Measurements from ENCODE around the gene ST3GAL3.

ST3GAL3 gene

DNA sequence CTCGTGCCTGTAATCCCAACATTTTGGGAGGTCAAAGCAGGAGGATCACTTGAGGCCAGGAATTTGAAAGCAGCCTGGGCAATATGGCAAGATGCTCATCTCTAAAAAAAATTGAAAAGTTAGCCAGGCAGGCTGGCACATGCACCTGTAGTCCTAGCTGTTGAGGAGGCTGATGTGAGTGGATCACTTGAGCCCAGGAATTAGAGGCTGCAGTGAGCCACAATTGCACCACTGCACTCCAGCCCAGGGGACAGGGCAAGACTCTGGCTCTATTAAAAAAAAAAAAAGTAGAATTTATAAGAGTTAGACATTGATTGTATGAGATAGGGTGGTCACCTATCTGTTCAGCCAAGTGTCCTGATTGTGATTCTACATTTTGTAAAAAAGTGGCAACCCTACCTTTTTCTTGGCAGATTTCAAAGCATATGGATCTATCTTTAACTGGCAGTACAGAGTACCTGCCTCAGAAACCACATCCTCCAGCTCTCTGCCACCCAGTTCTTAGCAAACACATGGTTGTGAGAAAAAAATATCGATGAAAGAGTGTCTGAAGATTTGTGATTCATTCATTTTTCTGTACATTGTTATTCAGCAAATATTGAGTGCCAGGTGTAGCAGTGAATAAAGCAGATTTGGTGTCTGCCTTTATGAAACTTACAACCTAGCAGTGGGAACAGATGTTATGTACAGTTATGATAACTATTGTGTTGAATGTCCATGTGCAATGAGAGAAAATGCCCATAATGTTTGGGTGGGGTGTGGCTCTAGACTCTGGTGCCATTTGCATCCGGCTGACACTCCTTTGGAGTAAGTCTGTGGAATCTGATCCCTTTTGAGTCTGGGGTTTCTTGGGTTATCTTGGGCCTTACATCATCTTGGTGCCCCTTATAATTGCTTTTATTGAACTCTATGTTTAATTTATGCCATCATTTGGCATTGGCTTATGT is 82.5 kb downstream of the ST3GAL3 start:
- no peak for DNase-seq

DNA sequence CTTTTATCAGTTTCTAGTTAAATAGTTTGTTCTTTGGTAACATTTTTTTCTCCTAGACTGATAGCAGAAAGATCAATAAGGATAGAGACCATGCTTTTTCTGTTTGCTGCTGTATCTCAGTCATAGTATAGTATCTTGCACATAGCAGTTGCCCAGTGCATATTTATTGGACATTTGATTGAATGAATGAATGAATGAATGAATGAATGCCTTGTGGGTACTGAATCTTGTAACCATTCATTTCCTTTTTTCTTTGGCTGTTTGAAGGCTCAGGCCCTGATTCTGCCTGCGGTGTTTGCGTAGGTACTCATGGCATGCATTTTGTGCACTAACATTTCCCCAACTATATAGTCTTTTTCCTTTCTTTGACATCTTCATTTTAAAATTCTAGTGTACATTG is 83.9 kb downstream of the ST3GAL3 start:
- no peak for DNase-seq

DNA sequence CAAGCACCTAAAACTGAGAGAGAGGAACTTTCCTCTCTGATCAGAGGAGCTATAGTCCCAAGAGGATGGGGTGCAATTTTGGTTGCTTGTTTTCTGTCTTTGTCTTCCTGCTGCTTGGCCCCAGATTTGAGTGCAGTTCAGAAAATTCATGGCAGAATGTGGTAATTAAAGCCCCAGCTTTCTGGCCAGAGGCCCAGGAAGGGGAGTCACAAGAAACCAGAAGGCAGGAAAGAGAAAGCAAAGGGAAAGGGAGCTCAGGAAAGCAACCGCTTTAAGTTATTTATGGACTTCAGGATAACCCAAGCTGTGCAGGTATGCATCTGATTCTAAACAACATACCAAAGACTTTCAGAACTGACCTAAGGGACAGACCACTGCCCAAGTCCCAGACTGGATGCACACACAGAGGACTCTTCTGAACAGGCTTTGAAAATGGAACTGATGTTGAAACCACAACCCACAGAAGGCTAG is 88.8 kb downstream of the ST3GAL3 start:
- peak; percentile 17 for DNase-seq

DNA sequence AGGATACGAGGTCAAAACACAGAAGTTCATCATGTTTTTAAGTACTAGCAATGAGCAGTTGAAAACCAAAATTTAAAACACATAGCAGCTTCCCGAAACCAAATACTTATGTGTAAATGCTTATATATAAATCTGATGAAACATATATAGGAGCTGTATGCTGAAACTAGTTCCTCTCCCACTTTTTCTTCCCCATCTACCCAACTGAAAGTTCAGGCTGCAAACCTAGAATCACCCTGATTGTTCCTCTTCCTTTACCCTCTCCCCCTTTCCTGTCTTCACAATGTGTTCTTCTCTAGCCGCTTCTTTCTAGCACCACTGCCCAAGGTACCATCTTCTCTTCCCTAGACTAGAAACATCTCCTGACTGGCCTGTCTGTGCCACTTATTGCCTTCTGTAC is 90.6 kb downstream of the ST3GAL3 start:
- DNase-seq, result no peak

DNA sequence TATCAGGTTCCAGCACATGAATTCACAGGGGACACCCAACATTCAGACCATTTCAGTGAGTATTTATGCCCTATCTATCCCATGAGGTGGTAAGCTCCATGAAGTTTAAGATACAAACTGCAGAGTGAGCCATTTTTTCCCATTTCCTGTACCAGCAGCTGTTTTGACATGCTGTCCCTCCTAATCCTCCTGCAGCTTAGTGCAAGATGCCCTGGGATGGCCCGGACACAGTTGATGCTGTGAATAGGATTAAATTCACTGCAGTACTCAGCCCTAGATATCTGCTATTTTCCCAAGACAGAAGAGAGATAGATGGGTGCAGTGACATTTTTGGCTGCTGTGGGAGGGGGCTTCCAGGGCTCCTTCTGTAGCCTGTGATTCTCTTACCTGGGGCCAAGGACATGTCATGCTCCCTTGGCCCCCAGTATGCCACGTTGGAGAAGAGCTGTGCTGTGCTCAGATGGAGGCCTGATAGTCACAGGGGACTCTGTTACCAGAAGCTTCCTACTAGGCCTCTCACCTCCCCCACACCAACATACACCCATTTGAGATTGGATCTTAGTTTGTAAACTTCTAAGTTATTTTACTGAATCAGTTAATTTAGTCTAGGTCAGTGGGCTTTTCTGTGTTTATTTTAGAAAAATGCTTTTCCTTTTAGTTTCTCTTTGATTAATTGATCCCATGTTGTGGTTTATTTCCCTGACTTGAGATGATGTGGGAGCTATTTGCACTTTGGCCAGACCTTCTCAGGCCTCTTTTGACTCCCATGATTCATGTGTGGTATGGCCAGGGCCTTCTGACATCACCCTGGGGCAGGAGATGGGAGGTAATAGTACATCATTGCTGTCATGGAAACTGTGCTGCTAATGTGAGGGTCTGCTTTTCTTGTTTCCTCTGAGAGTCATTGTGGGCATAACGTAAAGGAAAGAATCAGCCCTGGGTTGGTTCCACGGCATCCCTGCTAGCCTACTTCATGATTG is 92.6 kb downstream of the ST3GAL3 start:
- no peak for DNase-seq

DNA sequence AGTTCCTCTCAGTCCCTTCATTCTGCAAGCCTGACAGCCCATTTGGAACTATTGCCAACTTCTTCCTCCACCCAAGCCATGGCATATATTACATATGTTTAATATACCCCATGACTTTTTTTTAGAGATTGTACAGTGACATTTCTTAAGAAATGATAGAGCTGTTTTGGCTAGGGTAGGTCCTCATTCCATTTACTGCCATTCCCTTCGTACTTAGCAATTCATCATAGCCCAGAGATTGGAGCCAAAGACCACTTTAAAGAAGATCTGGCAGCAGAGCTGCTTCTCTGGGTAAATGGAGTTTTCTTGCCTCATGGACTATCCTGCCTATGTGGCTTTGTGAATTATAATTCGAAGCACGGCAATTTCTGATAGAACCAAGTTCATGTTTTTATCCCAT is 93.4 kb downstream of the ST3GAL3 start:
- no peak for DNase-seq

DNA sequence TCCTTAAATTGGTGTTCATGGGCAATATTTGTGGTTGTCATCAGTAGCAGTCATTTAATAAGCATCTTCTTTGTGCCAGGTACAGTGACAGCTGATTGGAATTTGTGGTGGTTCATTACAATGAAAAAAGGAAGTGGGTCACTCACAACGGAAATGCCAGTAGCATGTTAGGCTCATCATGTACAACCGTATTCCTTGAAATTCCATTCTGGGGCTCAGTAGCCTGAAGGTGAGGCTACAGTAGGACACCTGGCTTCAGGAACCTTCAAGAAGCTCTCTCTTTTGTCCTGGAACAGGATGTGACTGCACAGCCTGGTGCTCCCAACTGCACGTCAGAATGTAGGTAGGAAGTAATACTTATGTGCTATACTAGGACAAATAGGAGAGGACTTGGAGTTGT is 93.9 kb downstream of the ST3GAL3 start:
- no peak for DNase-seq

DNA sequence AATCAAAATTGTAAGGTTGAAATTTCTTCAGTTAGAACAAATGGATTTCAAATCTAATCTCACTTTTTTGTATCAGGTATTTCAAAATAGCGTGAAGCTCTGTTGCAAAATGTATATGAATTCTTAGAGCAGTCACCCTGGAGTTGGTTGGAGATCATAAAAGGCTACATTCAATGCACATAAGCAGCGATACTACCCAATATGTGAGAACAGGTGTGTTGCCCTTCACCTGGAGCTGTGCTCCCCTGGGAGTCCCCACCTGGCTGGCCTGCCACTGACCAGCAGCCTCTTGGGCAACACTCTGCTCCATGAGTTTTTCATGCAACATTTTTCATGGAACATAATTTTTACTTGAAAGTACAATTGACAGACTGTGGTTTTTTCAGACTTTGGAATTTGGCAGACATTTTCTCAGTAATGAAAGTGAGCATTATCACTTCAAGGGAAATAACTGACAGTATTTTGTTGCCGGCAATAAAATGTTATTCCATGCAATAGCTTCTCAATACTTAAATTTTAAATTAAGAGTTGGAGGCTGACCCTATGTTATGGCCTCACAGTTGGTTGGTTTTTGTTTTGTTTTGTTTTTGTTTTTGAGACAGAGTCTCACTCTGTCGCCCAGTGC is 95.1 kb downstream of the ST3GAL3 start:
- no peak for DNase-seq

DNA sequence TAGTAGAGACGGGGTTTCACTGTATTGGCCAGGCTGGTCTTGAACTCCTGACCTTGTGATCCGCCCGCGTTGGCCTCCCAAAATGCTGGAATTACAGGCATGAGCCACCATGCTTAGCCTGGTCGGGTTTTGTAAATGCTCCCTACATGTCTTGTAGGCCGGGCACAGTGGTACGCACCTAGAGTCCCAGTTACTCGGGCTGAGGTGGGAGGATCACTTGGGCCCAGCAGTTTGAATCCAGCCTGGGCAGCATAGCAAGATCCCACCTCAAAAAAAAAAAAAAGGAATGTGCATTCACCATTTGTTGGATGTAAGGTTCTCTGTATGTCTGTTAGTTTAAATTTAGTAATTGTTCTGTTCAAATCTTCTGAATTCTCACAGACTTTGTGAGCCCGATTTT is 95.8 kb downstream of the ST3GAL3 start:
- no peak for DNase-seq

DNA sequence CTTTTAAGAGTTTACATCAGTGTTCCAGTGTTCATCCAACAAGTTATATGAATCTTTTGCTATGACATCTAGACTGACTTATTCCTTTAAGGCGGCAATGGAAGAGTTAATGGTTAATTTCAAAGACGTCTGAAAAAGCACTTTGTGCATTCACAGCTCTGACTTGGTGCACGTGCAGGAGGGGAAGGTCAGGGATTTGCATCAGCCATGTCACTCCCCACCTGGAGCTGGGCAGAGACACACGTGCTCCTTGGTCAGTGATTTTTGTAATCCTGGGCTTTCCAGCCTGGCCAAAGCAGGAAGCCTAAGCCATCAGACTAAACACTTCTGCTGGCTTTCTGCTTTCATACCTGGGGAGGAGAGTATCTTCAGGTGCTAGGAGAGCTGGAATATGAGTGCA is 96.3 kb downstream of the ST3GAL3 start:
- no peak for DNase-seq

DNA sequence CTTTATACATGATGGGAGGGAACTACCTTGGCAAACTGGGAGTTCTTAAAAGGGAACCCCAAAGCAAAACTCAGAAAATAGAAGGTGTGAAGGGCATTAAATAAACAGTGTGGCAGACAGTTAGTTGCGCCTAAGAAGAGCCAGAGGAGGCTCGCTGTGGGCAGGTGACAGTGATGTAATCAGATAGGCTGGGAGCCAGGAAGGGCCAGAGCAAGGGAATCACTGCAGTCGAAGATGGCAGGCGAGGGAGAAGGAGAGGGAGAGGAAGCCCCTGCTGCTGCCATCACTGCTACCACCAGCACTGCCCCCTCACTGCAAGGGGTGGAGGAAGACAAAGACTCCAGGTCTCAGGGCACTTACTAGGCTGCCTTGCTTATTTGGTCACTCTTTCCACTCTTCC is 97.2 kb downstream of the ST3GAL3 start:
- no peak for DNase-seq

DNA sequence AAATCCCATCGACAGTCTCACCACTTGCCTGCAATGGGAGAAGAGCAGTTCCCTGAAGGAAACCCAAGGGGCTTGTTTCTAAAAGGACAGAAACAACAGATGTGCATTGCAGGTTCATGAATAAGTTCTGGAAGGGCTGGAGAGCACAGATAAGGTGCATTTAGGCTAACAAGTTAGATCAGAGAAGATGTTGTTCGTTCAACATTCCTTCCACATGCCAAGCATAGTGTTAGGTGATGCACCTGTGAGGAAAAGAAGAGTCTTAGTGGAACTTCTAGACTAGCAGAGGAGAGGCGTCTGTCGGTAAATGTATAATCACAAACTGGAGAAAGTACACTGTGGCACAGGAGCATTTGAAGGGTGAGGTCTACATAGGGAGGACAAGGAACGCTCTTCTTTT is 98.0 kb downstream of the ST3GAL3 start:
- DNase-seq, result no peak

DNA sequence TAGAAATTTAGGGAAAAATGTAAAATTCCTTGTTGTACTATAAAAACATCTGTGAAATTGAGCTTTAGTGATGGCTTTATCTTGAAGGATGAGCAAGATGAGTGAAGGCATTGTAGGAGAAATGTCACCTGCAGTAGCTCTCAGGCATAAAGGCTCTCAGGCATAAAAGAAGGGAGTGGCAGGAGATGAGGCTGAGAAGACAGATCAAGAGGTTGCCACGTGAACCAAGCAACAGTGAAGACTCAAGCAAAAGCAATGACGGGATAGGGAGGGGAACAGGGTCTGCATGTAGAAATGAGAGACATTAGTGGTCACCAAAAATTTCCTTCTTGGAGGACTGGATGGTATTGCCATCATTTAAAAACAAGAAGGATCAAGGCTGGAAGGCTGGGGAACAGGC is 98.8 kb downstream of the ST3GAL3 start:
- no peak for DNase-seq

DNA sequence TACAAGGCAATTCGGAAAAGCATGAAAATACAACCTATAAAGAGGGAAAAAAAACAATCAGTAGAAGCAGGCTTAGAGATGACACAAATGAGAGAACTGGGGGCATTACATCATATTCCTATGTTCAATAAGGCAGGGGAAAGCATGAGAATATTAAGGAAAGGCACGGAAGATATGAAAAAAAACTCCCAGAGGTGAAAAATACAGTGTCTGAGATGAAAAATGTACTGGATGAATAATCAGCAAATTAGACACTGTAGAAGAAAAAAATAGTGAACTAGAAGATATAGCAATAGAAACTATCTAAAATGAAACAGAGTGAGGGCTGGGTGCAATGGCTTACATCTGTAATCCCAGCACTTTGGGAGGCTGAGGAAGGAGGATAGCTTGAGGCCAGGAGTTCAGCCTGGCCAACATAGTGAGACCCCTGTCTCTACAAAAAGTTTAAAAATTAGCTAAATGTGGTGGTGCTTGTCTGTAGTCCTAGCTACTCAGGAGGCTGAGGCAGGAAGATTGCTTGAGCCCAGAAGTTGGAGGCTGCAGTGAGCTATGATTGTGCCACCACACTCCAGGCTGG is 101.8 kb downstream of the ST3GAL3 start:
- DNase-seq, result no peak

DNA sequence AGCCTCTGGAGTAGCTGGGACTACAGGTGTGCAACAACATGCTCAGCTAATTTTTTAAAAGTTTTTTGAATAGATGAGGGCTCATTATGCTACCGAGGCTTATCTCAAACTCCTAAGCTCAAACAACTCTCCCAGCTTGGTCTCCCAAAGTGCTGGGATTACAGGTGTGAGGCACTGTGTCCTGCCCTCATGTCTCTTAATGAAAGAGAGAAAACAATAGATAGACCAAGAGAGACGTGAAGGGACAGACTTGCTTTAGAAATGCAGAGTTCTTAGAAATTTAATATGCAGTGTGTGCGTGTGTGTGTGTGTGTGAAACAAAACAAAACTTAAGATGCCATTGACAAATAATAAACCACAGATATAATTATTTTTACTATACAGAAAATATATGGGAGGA is 105.2 kb downstream of the ST3GAL3 start:
- no peak for DNase-seq

DNA sequence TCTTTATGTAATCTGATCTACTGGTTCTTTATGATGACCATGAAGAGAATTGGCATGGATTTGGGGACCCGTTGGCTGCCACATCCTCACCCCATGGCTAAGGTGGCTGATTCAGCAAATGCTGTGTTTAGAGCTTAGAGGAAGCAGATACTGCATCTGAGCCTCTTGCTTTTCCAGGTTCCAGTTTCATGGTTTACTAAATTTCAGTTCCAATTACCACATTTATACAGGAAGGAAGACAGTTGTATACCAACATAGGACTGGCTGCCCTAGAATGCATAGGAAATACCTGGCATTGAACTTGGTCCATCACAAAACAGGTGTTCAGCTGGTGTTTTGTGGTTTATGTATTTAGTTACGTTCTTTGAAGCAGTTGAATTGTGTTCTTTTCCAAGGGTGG is 107.1 kb downstream of the ST3GAL3 start:
- DNase-seq, result no peak

DNA sequence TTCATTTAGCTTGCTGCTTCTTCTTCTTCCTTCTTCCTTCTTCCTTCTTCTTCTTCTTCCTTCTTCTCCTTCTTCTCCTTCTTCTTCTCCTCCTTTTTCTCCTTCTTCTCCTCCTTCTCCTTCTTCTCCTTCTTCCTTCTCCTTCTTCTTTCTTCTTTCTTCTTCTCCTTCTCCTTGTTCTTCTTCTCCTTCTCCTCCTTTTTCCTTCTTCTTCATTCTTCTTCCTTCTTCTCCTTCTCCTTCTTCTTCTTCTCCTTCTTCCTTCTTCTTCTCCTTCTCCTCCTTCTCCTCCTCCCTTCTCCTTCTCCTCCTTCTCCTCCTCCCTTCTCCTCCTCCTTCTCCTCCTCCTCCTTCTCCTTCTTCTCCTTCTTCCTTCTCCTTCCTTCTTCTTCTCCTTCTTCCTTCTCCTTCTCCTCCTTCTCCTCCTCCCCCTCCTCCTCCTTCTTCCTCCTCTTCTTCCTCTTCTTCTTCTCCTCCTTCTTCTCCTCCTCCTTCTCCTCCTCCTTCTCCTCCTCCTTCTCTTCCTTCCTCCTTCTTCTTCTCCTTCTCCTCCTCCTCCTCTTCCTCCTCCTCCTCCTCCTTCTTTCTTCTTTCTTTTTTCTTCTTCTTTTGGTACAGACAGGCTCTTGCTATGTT is 110.1 kb downstream of the ST3GAL3 start:
- no peak for DNase-seq

DNA sequence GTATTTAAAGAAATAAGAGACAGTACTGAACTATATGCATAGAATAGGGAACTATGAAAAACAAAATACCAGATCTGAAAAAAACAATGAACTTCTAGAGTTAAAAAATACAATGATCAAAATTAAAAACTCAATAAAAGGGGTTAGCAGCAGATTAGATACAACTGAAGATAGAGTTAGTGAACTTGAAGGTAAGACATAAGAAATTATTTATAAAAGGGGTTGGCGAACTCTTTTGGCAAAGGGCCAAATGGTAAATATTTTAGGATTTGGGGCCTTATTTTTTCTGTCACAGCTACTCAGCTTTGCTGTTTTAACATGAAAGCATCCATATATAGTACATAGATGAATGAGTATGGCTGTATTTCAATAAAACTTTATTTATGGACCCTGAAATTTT is 111.4 kb downstream of the ST3GAL3 start:
- DNase-seq, result no peak

DNA sequence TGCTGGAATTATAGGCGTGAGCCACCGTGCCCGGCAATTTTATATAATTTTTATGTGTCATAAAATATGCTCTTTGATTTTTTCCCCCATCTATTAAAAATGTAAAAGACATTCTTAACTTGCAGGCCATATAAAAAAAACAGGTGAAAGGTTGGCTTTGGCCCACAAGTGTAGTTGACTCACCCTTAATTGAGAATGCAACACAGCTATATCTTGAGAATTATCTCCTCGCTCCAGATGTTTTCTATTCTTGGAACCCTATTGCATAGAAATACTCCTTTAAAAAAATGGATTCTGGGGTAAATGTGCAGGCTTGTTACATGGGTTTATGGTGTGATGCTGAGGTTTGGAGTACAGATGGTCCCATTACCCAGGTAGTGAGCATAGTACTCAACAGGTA is 112.0 kb downstream of the ST3GAL3 start:
- no peak for DNase-seq

DNA sequence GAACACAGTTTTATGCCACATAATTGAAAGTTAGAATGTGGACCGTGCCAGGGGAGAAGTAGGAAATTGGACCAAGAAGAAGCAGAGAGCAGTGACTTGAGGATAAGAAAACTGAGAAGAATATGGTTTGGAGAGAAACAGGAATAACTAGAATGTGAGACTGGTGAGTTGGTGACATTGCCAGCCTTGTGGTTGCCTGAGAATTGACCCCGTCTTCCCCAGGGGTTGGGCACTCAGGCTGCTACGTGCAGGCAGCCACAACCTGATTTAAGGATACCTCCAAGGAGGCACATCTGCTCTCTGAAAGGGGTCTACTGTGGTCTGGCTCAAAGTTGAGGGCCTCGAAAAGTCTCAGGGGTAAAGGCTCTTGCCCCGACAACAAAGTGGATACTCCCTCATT is 114.1 kb downstream of the ST3GAL3 start:
- DNase-seq, result no peak

DNA sequence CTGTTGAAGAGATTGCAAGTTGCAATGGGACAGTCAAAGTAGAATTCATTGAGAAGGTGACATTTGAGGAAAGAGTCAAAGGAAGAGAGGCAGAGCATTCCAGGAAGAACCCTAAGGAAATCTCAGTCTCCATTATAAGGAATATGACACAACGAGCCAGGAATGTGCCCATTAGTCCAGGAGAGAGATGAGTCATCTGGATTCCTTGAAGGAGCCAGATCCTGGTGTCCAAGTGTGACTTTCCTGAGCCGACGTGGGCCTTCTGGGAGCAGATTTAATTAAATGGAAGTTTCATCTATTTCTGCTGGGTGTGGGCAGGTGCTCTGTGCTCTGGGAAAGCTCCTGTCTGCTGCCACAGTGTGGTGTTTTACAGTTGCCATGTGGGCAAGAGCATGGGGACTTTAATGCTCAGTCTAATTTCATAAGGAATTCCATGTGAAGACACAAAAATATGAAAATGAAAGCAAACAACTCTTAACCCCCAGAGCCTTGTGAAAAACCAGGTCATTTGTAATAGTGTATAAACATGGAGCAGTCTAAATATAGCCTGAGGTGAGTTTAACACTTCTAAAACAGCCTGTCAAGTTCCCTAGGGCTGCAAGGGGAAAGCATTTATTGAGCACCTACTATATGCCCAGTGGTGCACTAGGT is 114.8 kb downstream of the ST3GAL3 start:
- no peak for DNase-seq

DNA sequence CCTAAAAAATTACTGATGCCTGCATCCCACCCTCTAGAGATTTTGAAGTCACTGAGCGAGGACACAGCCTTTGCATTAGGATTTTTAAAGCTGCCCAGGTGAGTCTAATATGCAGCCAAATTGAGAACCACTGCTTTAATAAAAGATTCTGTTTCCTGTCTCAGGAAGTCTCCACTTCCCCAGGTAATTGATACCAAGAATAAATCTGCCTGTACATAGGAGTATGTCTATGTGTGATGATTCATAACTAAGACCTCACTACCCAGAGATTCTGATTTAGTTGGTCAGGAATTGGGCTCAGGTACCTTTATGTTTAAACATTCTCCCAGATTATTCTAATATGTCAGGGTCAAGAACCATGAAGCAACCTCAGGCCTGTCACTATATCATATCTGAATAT is 117.5 kb downstream of the ST3GAL3 start:
- DNase-seq, result no peak
